DND-41 (cell line): ENCODE results near the gene HPCA.

Source experiments
- ATAC-seq: fragments of 200-7000 bp; cut with Tn5 transposase; 3 replicates; pipeline ENCODE4 v1.9.1; 2021; ENCODE audit warnings: low read depth; ENCODE audit not compliant: insufficient read depth
- DNase-seq: peaks from one replicate; pipeline ENCODE4 v3.0.0-alpha.2; 2020
- H2AFZ ChIP-seq: 2 replicates; pipeline ENCODE4 v1.6.0; 2012; ENCODE audit warnings: low read depth, low read length
- H3K27ac ChIP-seq: 2 replicates; pipeline ENCODE4 v1.5.1; 2012; ENCODE audit warnings: low read length, inconsistent platforms
- H3K27me3 ChIP-seq: fragments of 200-600 bp; sonication (generic); 2 replicates; pipeline ENCODE4 v1.6.0; 2012; ENCODE audit warnings: low read length, mild to moderate bottlenecking, inconsistent platforms; ENCODE audit not compliant: insufficient read depth, poor library complexity
- H3K36me3 ChIP-seq: 2 replicates; pipeline ENCODE4 v1.5.1; 2012; ENCODE audit warnings: low read length, inconsistent platforms; ENCODE audit not compliant: insufficient read depth
- H3K4me1 ChIP-seq: 2 replicates; pipeline ENCODE4 v1.5.1; 2012; ENCODE audit warnings: mild to moderate bottlenecking, low read length; ENCODE audit not compliant: insufficient read depth
- H3K4me2 ChIP-seq: 2 replicates; pipeline ENCODE4 v1.6.0; 2012; ENCODE audit warnings: mild to moderate bottlenecking, moderate library complexity, low read length, inconsistent platforms; ENCODE audit not compliant: insufficient read depth
- H3K4me3 ChIP-seq, 2 experiments: fragments of 200-600 bp in 1 of 2; shearing (Covaris generic) in 1 of 2; 2 replicates each; pipeline ENCODE4 v1.5.1; 2012 to 2016; ENCODE audit warnings: inconsistent platforms in 2 of 2, low read length in 2 of 2, mild to moderate bottlenecking in 2 of 2, low read depth in 1 of 2, moderate library complexity in 1 of 2
- H3K79me2 ChIP-seq: 2 replicates; pipeline ENCODE4 v1.6.0; 2012; ENCODE audit warnings: low read length, inconsistent platforms; ENCODE audit not compliant: insufficient read depth
- H3K9ac ChIP-seq: 2 replicates; pipeline ENCODE4 v1.6.0; 2012; ENCODE audit warnings: low read depth, mild to moderate bottlenecking, inconsistent platforms, low read length, moderate library complexity
- H3K9me3 ChIP-seq: 2 replicates; pipeline ENCODE4 v1.5.1; 2012; ENCODE audit warnings: low read length, moderate library complexity, mild to moderate bottlenecking, inconsistent platforms; ENCODE audit not compliant: insufficient read depth, severe bottlenecking
- H4K20me1 ChIP-seq: 2 replicates; pipeline ENCODE4 v1.6.0; 2012; ENCODE audit warnings: low read length; ENCODE audit not compliant: insufficient read depth
- CTCF ChIP-seq: IDR thresholded peaks from 2 replicates; pipeline ENCODE4 v1.5.1; 2012; ENCODE audit warnings: borderline replicate concordance, low read length, moderate library complexity, mild to moderate bottlenecking; ENCODE audit not compliant: poor library complexity, severe bottlenecking; ENCODE audit errors: extremely low read depth
- EZH2 ChIP-seq: IDR thresholded peaks from 3 replicates; pipeline ENCODE4 v1.6.1; 2012; ENCODE audit warnings: borderline replicate concordance, low read depth, mild to moderate bottlenecking, moderate library complexity, low read length, inconsistent platforms; ENCODE audit not compliant: severe bottlenecking

HPCA gene

GRCh38 chr1:32886004-32886827, at the start of gene HPCA:
HPCA (plus strand) TSS chr1:32886491; CDS start chr1:32888899, 2,408 bp downstream.
- no peaks in the 10 kb centered on the region for H3K36me3 ChIP-seq
- no peak within 1 kb of the TSS for H3K9ac ChIP-seq
- no peaks in the 10 kb centered on the region for H3K27me3 ChIP-seq
- no peaks in the 10 kb centered on the region for H3K4me1 ChIP-seq
- no peaks in the 10 kb centered on the region for H3K79me2 ChIP-seq
- ATAC-seq = no peak
- no peak for TF ChIP-seq EZH2
- peak; percentile 30 for TF ChIP-seq CTCF
- no peak for DNase-seq
- H4K20me1 ChIP-seq = no peaks in the 10 kb centered on the region; the same call in 1 of the 2 replicates
- H2AFZ ChIP-seq = no peak within 1 kb of the TSS
- H3K27ac ChIP-seq = no peak within 1 kb of the TSS
- no peaks in the 10 kb centered on the region for H3K9me3 ChIP-seq
- H3K4me3 ChIP-seq = no peak within 1 kb of the TSS
- H3K4me2 ChIP-seq = no peak within 1 kb of the TSS

GRCh38 chr1:32848354-32849063, 37.8 kb upstream of the HPCA start:
- Histone ChIP-seq H3K27ac (no peak overlapping the region), H3K4me2 (no peak overlapping the region), H2AFZ (no peak overlapping the region), H3K79me2 (no peaks in the 10 kb centered on the region), H3K9me3 (no peaks in the 10 kb centered on the region), H4K20me1 (no peaks in the 10 kb centered on the region), H3K27me3 (no peaks in the 10 kb centered on the region), H3K4me3 (no peak overlapping the region), H3K36me3 (peaks cover 63% of the 10 kb centered on the region), H3K9ac (no peak overlapping the region), H3K4me1 (no peaks in the 10 kb centered on the region)
- no peak for ATAC-seq
- no peak for TF ChIP-seq EZH2
- no peak for TF ChIP-seq CTCF
- no peak for DNase-seq

- TF ChIP-seq CTCF (no peak), EZH2 (no peak)
These were observed 30.3 kb upstream of the HPCA start for GRCh38 chr1:32855861-32856617.

More at GRCh38 chr1:32855861-32856617, 30.3 kb upstream of the HPCA start:
- no peak overlapping the region for H3K4me2 ChIP-seq
- no peaks in the 10 kb centered on the region for H3K79me2 ChIP-seq
- H4K20me1 ChIP-seq = peaks cover 2% of the 10 kb centered on the region
- H3K36me3 ChIP-seq = peaks cover 84% of the 10 kb centered on the region
- no peak overlapping the region for H2AFZ ChIP-seq
- no peaks in the 10 kb centered on the region for H3K27me3 ChIP-seq
- no peak overlapping the region for H3K4me3 ChIP-seq
- H3K9me3 ChIP-seq = no peaks in the 10 kb centered on the region
- DNase-seq = no peak
- H3K4me1 ChIP-seq = no peaks in the 10 kb centered on the region
- H3K9ac ChIP-seq = no peak overlapping the region
- H3K27ac ChIP-seq = no peak overlapping the region
- no peak for ATAC-seq
